ENCODE data around the gene NEGR1. TPM values are rescaled to one million over a fixed set of nuclear protein-coding genes. Genes with fewer than 3 reads are reported as not detected.
"Not testable (repeated sequence)": the region's sequence is repeated elsewhere in the genome, so short reads cannot be mapped to it uniquely, and the experiment has no call there.

The NEGR1 gene
- total RNA-seq, 4 donors from 2014 or later = 7.0 to 10.0 (median 8.1) TPM

DNA sequence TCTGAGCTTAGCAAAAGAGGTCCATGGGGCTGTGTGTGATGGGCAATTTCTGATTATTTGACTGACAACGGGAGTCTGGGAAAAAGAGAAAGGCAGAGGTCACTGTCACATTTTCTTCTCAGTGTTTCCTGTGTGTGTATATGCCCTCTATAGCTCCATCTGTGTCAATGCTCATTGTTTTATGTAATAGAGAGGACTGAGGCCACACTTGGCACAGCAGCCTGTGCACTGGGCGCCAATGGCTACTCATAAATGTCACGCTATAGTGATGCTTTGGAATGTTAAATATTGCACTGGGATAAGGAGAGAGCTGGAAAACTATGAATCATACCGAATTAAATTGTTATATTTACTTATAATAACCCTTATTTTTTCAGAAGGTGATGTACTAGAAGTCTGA is 365.4 kb downstream of the NEGR1 start:
- Histone ChIP-seq H3K9me3 (no peaks in the 10 kb centered on the region), H3K27ac (no peak overlapping the region), H3K4me1 (no peaks in the 10 kb centered on the region), H3K36me3 (no peaks in the 10 kb centered on the region), H3K27me3 (no peaks in the 10 kb centered on the region), H3K4me3 (no peak overlapping the region)
- intact Hi-C loops (cut with DNase I; ENCODE audit: low total_unique reads) = no loop called here
- DNase-seq = no peak
- TF ChIP-seq, protein P1, sequence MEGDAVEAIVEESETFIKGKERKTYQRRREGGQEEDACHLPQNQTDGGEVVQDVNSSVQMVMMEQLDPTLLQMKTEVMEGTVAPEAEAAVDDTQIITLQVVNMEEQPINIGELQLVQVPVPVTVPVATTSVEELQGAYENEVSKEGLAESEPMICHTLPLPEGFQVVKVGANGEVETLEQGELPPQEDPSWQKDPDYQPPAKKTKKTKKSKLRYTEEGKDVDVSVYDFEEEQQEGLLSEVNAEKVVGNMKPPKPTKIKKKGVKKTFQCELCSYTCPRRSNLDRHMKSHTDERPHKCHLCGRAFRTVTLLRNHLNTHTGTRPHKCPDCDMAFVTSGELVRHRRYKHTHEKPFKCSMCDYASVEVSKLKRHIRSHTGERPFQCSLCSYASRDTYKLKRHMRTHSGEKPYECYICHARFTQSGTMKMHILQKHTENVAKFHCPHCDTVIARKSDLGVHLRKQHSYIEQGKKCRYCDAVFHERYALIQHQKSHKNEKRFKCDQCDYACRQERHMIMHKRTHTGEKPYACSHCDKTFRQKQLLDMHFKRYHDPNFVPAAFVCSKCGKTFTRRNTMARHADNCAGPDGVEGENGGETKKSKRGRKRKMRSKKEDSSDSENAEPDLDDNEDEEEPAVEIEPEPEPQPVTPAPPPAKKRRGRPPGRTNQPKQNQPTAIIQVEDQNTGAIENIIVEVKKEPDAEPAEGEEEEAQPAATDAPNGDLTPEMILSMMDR (IDR thresholded peaks at IDR 0.05) = no peak
- TF ChIP-seq EP300 (IDR thresholded peaks at IDR 0.05; ENCODE audit: low read depth) = no peak
- TF ChIP-seq POLR2AphosphoS5 (IDR thresholded peaks at IDR 0.05) = no peak
- TF ChIP-seq POLR2A (IDR thresholded peaks at IDR 0.05) = no peak
- in situ Hi-C loops (cut with MboI; ENCODE audit: low pct_ligation_motif_present in 1 of 4, low pct_unique_long_range_greater_than_20kb in 1 of 4, low sequenced_read_pairs in 3 of 4) = no loop called here
- 77 to 79% methylated on average over 4 of the region's 4 CpGs for WGBS, 2 donors (ENCODE audit: low coverage in 1 of 2)

DNA sequence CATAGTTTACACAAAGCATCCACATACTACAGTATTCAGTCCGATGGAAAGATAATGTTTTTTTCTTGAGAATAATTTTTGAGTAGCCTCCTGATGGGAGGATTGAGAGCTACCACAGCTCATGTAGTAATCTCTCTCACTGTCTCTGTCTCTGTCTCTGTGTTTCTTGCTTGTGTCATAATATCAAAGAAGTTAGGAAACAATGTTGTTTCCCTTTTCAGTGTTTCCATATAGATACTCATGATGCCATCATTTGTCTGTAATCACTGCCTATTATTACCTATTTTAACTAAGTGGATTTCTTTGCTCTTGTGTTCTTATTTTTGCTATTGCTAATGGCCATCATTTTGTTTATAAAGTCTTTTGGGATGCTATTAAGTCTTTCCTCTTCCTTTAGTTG is 367.7 kb downstream of the NEGR1 start:
- in situ Hi-C loops (cut with MboI; ENCODE audit: low pct_ligation_motif_present in 1 of 4, low pct_unique_long_range_greater_than_20kb in 1 of 4, low sequenced_read_pairs in 3 of 4) (no loop called here), intact Hi-C loops (cut with DNase I; ENCODE audit: low total_unique reads) (no loop called here)
- no peak overlapping the region for H3K27ac ChIP-seq
- DNase-seq = no peak
- WGBS, 2 donors (ENCODE audit: low coverage in 1 of 2) = 82% methylated on average over 1 of the region's 1 CpG; no CpG with 5 or more reads in 1 of the 2 donors
- no peaks in the 10 kb centered on the region for H3K27me3 ChIP-seq
- no peaks in the 10 kb centered on the region for H3K36me3 ChIP-seq
- H3K4me1 ChIP-seq = no peaks in the 10 kb centered on the region
- no peak overlapping the region for H3K4me3 ChIP-seq
- TF ChIP-seq, protein P1 (IDR thresholded peaks at IDR 0.05) = no peak
- TF ChIP-seq POLR2AphosphoS5 (IDR thresholded peaks at IDR 0.05) (no peak), POLR2A (IDR thresholded peaks at IDR 0.05) (no peak)
- H3K9me3 ChIP-seq = no peaks in the 10 kb centered on the region

DNA sequence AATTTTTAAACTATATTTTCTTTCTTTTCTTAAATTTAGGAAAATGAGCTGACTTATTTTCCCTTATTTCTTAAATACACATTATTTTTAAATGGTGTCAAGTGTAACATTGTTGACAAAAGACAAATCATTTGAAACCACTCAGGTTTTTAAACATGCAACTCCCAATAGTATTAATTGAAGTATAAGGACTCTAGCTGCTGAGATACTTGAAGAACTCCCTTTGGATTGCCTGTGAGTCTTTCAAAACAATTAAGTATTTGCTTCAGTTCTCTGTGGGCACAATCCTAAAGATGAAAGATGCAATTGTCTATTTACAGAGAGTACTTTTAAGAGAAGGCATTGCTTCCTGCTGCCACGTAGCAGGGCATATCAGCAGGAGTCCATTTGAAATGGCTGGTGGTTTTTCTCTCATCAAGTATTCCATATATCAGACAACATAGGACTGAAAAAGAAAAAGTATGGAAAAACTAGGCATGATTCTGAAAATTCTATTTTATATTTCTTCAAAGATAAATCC is 373.4 kb downstream of the NEGR1 start:
- Histone ChIP-seq H3K4me1 (no peaks in the 10 kb centered on the region), H3K4me3 (no peak overlapping the region), H3K9me3 (peaks cover 0 to 4% of the 10 kb centered on the region in 2 donors), H3K27me3 (no peaks in the 10 kb centered on the region), H3K36me3 (no peaks in the 10 kb centered on the region), H3K27ac (peak overlapping the region in 1 of 4 donors; percentile 40)
- 57 to 83% methylated on average over 1 of the region's 1 CpG for WGBS, 2 donors (ENCODE audit: low coverage in 1 of 2)
- in situ Hi-C loops (cut with MboI; ENCODE audit: low pct_ligation_motif_present in 1 of 4, low pct_unique_long_range_greater_than_20kb in 1 of 4, low sequenced_read_pairs in 3 of 4) (no loop called here), intact Hi-C loops (cut with DNase I; ENCODE audit: low total_unique reads) (no loop called here)
- TF ChIP-seq EP300 (IDR thresholded peaks at IDR 0.05; ENCODE audit: low read depth) = no peak
- DNase-seq = no peak

DNA sequence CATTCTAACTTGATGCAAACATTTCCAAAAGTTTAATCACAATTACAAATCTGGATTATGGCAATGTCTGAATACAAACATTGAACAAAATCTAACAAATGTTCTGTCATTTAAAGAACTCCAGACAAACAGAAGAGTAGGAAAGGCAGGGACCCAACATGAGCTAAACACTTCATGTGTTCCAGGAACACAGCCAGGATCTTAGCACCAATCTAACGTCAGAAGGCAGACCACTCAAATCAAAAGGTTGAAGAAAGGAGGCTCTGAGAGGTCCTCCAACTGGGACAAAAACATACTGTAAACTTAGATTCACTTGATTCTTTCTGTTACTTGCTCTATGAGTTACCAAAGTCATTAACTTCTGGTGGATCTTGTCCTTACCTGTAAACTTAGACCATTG is 374.0 kb downstream of the NEGR1 start:
- Histone ChIP-seq H3K4me3 (no peak overlapping the region), H3K27ac (peak overlapping the region in 2 of 4 donors; percentile 33 to 40), H3K4me1 (no peaks in the 10 kb centered on the region), H3K9me3 (peaks cover 0 to 4% of the 10 kb centered on the region in 2 donors), H3K36me3 (no peaks in the 10 kb centered on the region), H3K27me3 (no peaks in the 10 kb centered on the region)
- in situ Hi-C loops (cut with MboI; ENCODE audit: low pct_ligation_motif_present in 1 of 4, low pct_unique_long_range_greater_than_20kb in 1 of 4, low sequenced_read_pairs in 3 of 4) = no loop called here
- TF ChIP-seq EP300 (IDR thresholded peaks at IDR 0.05; ENCODE audit: low read depth) (no peak), POLR2A (IDR thresholded peaks at IDR 0.05) (no peak), POLR2AphosphoS5 (IDR thresholded peaks at IDR 0.05) (no peak)
- TF ChIP-seq, protein P1 (IDR thresholded peaks at IDR 0.05) = no peak
- WGBS, 2 donors (ENCODE audit: low coverage in 1 of 2) = 50 to 54% methylated on average over 1 of the region's 1 CpG
- intact Hi-C loops (cut with DNase I; ENCODE audit: low total_unique reads) = no loop called here
- no peak for DNase-seq

DNA sequence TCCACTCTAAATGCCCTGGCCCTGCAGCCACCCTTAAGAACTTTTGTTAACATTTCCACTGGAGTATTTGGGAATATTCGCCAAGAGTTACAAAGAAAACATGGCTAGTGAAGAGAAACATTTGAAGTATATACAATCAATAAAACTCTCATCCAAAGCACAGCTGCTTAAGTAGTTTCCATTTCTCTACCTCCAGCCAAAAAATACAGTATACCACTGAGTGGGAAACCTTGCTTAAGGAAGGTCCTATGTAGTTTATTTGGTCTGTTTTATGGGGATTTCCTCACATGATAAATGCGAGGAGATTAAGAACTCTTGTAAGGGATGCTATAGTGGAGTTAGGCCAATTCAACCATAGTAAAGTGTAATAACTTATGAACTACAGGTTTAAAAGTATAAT is 382.5 kb downstream of the NEGR1 start:
- TF ChIP-seq, protein P1 (IDR thresholded peaks at IDR 0.05) = no peak
- TF ChIP-seq POLR2A (IDR thresholded peaks at IDR 0.05) (no peak), EP300 (IDR thresholded peaks at IDR 0.05; ENCODE audit: low read depth) (no peak), POLR2AphosphoS5 (IDR thresholded peaks at IDR 0.05) (no peak)
- Histone ChIP-seq H3K4me3 (no peak overlapping the region), H3K4me1 (no peaks in the 10 kb centered on the region), H3K36me3 (no peaks in the 10 kb centered on the region), H3K27ac (no peak overlapping the region), H3K27me3 (no peaks in the 10 kb centered on the region), H3K9me3 (no peaks in the 10 kb centered on the region)
- in situ Hi-C loops (cut with MboI; ENCODE audit: low pct_ligation_motif_present in 1 of 4, low pct_unique_long_range_greater_than_20kb in 1 of 4, low sequenced_read_pairs in 3 of 4) = no loop called here
- WGBS, 2 donors (ENCODE audit: low coverage in 1 of 2) = 56 to 60% methylated on average over 2 of the region's 2 CpGs
- intact Hi-C loops (cut with DNase I; ENCODE audit: low total_unique reads) = loop anchor here (5.0 kb wide), 1 partner anchor 757 kb away; no protein-coding TSS in a partner anchor
- DNase-seq = no peak

DNA sequence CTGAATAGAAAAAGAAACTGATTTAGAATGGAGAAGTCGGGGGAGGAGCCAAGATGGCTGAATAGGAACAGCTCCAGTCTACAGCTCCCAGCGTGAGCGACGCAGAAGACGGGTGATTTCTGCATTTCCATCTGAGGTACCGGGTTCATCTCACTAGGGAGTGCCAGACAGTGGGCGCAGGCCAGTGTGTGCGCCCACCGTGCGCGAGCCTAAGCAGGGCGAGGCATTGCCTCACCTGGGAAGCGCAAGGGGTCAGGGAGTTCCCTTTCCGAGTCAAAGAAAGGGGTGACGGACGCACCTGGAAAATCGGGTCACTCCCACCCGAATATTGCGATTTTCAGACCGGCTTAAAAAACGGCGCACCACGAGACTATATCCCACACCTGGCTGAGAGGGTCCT is 394.2 kb downstream of the NEGR1 start:
- H3K4me3 ChIP-seq; in situ Hi-C loops (cut with MboI; ENCODE audit: low pct_ligation_motif_present in 1 of 4, low pct_unique_long_range_greater_than_20kb in 1 of 4, low sequenced_read_pairs in 3 of 4); H3K27me3 ChIP-seq; intact Hi-C loops (cut with DNase I; ENCODE audit: low total_unique reads); H3K36me3 ChIP-seq; H3K9me3 ChIP-seq; DNase-seq; H3K27ac ChIP-seq; H3K4me1 ChIP-seq: not testable (repeated sequence)
- 86 to 92% methylated on average over 2 to 23 of the region's 23 CpGs for WGBS, 2 donors (ENCODE audit: low coverage in 1 of 2)

Data from transverse colon (tissue), 4 donors.